ENCODE data around the gene RSRC1.

- no peak for TF ChIP-seq POLR2A (IDR thresholded peaks at IDR 0.05; ENCODE audit: low read depth, low read length)
- TF ChIP-seq POLR2AphosphoS5 (IDR thresholded peaks at IDR 0.05; ENCODE audit: low read depth, low read length): no peak
- TF ChIP-seq TAF1 (IDR thresholded peaks at IDR 0.05; ENCODE audit: low read depth, low read length): no peak
- TF ChIP-seq SPI1 (IDR thresholded peaks at IDR 0.05; ENCODE audit: low read depth, low read length): no peak
- TF ChIP-seq POU2F2 (IDR thresholded peaks at IDR 0.05; ENCODE audit: low read depth, low read length): no peak
- TF ChIP-seq PAX5 (IDR thresholded peaks at IDR 0.05; ENCODE audit: insufficient read depth, low read length, severe bottlenecking): no peak
Observed at GRCh38 chr3:158520433-158520832, 410.5 kb downstream of the RSRC1 start.
